Measurements from ENCODE around the gene OVOL1.

Gene OVOL1

DNA sequence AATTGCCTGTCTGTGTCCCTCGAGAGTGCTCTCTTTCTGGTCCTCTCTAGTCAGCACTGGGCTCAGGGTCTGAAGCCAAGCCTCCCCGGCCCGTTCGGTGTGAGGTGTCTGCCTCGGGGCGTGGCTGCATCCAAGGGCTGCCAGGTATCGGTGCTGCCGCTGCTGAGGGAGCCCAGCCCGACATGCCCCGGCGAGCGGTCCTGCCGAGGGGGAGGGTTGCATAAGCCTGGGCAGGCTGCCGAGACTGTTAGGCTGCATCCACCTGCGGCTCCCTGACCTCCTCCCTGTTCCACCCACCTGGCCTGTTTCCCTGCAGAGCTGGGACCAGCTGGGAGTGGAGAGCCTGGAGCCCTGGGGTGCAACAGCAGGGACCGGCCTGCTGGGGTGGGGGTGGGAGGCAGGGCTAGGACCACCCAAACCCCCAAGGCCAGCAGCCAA, 6.3 kb downstream of the OVOL1 start:
- DNase-seq: no peak

- DNase-seq: no peak
Observed at GRCh38 chr11:65793625-65794400, 7.0 kb downstream of the OVOL1 start.

DNA sequence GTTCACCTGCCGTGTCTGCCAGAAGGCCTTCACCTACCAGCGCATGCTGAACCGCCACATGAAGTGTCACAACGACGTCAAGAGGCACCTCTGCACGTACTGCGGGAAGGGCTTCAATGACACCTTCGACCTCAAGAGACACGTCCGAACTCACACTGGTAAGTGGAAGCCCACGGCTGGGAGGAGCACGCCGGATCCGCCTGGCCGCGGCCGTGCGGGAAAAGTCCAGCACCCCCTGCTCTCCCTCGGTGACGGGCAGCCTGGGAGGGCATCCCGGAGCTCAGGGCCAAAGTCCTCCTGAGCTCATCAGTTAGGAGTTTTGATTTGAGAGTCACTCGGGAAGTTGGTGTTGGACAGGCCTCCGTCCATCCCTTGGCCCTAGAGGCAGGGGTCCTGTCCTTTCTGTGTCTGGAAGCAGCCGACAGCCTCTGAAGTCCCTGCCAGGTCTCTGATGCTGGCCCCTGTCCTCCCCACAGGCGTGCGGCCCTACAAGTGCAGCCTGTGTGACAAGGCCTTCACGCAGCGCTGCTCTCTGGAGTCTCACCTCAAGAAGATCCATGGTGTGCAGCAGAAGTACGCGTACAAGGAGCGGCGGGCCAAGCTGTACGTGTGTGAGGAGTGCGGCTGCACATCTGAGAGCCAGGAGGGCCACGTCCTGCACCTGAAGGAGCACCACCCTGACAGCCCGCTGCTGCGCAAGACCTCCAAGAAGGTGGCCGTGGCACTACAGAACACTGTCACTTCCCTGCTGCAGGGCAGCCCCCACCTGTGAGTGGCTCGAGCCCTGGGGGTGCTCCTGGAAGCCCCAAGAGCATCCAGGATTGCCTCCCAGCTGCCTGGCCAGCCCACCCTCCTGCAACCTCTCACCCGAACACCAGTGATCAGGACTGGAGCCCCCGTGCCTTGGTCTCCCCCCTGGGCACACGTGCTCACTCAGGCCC, 8.0 kb downstream of the OVOL1 start:
- DNase-seq: no peak

DNA sequence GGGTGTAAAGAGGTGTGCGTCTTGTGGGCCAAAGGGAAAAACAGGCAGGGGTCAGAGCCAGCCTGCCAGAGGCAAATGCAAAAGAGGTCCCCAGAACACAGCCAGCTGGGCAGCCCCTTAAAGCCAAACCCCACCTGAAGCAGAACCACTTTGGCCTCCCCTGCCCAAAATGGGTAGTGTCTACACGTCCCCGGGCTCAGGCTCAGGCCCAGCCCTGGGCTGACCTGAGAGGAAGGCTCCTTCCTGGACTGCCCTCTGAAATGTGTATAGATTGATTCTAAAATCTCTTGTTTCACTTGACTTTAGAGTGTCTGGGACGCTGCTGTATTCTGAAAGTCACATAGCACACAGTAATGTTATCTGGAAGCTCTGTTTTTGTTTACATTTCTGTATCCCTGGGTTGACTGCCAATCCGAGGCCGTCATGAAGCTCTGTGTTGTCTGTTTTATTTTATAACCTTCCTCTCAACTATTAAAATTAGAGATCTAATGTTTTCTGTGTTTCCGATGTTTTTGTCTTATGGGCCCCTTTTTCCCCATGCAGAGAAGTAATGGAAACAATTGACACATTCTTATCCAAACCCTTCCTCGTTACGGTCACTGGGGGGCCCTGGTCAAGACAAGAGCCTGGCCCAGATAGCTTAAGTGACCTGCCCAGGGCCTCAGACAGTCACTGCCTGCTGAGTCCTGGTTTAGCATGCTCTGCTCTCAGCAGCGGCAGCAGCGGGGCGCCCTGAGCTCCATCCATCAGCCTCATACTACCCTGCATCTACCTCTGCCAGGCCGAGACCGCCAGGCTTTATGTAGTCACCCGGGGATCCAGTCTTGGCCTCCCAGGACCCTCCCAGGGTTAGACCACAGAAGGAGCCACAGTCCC, 10.1 kb downstream of the OVOL1 start:
- no peak for DNase-seq

GRCh38 chr11:65797711-65798110, 10.8 kb downstream of the OVOL1 start:
- DNase-seq: no peak

GRCh38 chr11:65798882-65799281, 12.0 kb downstream of the OVOL1 start:
- no peak for DNase-seq

GRCh38 chr11:65801153-65801987, 14.5 kb downstream of the OVOL1 start:
- no peak for DNase-seq

DNA sequence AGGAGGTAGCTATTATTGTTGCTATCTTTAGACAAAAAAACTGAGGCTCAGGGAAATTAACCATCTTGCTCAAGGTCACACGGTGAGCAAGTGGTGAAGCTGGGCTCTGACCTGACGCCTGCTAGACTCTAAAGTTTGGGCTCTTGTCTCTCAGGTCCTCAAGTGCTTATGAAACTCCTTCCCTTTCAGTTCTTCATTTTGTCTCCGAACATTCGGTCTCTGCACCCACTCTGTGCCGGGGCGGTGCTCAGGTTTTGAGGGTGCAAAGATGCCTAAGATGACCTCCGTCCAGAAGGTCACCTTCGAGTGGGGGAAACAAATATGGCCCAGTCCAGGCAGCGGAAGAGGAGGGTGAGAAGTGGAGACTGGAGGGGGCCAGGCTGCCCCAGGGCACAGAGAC, 16.0 kb downstream of the OVOL1 start:
- DNase-seq: no peak

- no peak for DNase-seq
Observed at GRCh38 chr11:65803797-65804492, 17.1 kb downstream of the OVOL1 start.

- DNase-seq: no peak
Observed at GRCh38 chr11:65806979-65807378, 20.1 kb downstream of the OVOL1 start.

DNA sequence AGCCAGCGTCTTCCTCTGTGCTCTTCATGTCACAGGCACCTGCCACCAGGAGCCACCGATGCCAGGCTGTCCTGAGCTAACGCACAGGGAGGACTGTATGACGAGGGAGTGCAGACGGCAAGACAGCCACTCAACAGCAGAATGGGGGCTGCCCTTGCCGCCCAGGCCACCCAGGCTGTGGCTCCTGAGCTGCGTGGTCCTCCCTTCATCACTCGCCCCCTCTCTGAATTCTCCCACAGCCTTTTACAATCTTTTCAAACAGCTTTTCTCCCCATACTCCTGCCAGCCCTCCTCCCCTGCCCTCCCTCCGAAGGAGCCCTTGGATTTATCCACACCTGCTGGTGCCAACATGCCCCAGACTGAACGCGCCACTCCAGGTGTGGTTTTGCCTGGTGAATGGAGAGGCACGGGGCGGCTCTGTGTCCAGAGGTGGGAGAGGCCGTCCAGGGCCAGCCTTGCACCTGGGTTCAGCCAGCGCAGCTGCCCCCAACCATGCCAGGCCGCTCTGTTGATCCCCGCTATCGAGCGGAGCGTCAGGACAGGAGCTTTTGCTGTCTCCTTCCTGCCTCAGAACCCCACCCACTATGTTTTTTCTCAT, 22.0 kb downstream of the OVOL1 start:
- no peak for DNase-seq

- no peak for DNase-seq
Observed at GRCh38 chr11:65809496-65809895, 22.6 kb downstream of the OVOL1 start.

DNA sequence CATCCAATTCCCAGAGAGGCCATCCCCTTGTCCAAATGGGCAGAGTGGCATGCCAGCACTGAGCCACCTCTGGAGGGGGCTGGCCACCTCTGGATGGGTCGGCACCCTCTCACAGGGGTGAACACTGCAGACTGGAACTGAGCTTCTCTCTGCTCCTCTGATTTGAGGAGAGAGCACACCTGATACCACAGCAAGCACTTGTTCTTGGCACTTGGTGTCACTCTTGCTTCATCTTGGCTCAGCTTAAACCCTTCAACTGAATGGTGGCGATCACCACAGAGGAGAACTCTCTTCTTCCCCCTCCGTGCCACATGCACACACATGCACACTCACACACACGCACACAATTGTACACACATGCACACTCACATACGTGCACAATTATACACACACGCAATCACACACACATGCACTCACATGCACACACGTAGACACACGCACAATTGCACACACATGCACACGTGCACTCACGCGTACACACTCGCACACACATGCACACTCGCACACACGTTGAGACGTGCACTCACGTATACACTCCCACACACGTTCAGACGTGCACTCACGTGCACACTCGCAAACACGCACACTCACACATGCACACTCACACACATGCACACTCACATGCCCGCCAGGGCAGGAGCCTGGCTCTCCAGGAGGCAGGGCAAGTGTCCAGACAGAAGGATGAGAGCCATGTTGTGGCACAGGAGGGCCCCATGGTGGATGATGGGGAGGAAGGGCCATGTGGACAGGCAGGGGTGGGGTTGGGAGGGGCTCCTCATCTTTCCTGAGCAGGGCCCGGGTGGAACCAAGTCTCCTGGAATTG, 23.4 kb downstream of the OVOL1 start:
- DNase-seq: no peak

DNA sequence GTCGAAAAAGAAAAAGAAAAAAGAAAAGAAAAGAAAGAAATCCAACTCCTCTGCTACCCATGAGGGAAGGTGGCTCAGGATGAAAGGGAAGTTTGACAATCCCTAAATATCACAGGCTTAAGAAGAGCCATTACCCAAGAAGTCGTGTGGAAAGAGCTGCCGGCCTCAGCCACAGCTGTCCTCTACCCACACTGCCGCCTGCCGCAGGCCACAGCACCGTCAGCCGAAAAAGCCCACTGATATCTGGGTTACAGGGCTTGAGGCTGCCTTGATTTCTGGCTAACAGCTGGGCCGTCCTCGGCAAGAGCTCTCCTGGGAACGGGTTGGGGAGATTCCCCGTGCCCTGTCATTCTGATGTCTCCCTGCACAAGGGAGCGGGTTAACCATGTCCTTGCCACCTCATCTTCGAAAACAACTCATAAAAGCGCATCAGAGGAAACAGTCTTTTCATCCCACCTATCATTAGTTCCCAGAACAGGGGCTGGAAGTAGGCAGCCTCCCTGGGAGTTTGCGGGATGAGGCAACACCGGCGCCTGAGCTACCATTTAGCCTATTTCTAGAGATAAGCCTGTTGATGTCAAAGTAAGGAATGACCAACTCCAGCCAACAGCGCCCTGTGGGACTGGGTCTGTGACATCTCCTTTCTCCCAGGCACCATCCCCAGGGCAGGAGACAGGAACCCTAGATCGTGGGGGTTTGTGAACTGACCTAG, 25.1 kb downstream of the OVOL1 start:
- no peak for DNase-seq

GRCh38 chr11:65814131-65814985, 27.5 kb downstream of the OVOL1 start:
- DNase-seq: no peak

GRCh38 chr11:65814986-65815565, 28.2 kb downstream of the OVOL1 start:
- DNase-seq: no peak

DNA sequence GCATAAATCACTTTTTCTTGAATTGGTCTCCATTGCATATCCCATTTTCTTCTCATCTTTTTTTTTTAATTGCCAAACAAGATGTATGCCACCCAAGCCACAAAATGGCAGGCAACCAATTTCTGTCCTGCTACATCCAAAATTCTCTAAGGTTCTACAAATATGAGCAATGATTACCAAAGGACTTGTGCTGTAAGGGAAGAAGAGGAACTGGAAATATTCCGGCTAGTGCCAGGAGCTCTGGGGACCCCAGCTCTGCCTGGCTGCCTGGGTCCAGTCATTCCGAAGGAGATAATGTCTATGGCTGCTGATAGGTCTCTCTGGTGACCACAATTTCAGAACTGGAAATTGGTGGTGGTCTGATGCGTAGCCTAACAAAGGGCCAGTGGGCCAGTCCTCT, 29.8 kb downstream of the OVOL1 start:
- DNase-seq: no peak

DNA sequence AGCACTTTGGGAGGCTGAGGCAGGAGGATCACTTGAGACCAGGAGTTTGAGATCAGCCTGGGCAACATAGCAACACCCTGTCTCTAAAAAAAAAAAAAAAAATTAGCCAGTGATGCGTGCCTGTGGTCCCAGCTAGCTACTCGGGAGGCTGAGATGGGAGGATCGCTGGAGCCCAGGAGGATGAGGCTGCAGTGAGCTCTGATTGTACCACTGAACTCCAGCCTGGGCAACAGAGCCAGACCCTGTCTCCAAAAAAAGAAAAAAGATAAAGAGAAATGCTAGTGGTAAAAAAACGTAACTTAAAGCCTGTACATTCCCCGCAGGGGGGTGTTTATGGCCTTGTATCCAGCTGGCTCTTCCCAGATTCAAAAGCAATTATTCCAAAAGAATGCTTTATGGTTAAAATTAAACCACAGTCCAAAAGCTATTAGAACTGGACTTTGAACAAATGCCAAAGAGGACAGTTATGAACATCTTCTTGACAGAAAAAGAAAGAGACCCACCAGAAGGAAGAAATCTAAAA, 30.5 kb downstream of the OVOL1 start:
- DNase-seq: no peak

Data from activated CD8-positive, alpha-beta memory T cell treated with anti-CD3 and anti-CD28 coated beads, Interleukin-2, amount 50 U/mL, for 4 hours (primary cell).